C4-2B (cell line): ENCODE data around the gene STARD4.

ENCODE experiments used
- CTCF ChIP-seq: fragments of 450-650 bp; conservative IDR thresholded peaks from 2 replicates; pipeline ENCODE4 v1.5.1; 2017; ENCODE audit warnings: mild to moderate bottlenecking
- ZFX ChIP-seq: fragments of 450-650 bp; IDR thresholded peaks from 2 replicates; pipeline ENCODE4 v1.6.1; 2017

- TF ChIP-seq CTCF = no peak
- no peak for TF ChIP-seq ZFX
Measured at GRCh38 chr5:111528056-111528455, 15.7 kb upstream of the STARD4 start.
